Measurements from ENCODE around the gene HPCA. TPM values are rescaled to one million over a fixed set of nuclear protein-coding genes. Genes with fewer than 3 reads are reported as not detected.

The HPCA gene
- total RNA-seq, 1 donor from 2014 or later: not detected

GRCh38 chr1:32924881-32925344 is 38.6 kb downstream of the HPCA start:
- Mint-ChIP-seq H3K27me3 (ENCODE audit: low read depth, unreplicated experiment) (peaks cover 30% of the 10 kb centered on the region), H3K9me3 (ENCODE audit: unreplicated experiment) (peaks cover 4% of the 10 kb centered on the region), H3K4me3 (ENCODE audit: unreplicated experiment) (no peak overlapping the region), H3K27ac (ENCODE audit: unreplicated experiment) (no peak overlapping the region), H3K36me3 (ENCODE audit: low read depth, unreplicated experiment) (no peaks in the 10 kb centered on the region), H3K4me1 (ENCODE audit: low read depth, unreplicated experiment) (peaks cover 18% of the 10 kb centered on the region)
- Histone ChIP-seq H3K27ac (ENCODE audit: low read depth, low read length) (no peak overlapping the region), H3K9ac (ENCODE audit: low read length) (no peak overlapping the region), H3K4me3 (ENCODE audit: insufficient read depth, low read depth, low read length) (no peak overlapping the region), H3K27me3 (ENCODE audit: insufficient read depth, low read length) (peaks cover 2% of the 10 kb centered on the region), H2AFZ (ENCODE audit: low read depth, low read length) (peak overlapping the region; percentile 27), H3K79me2 (ENCODE audit: insufficient read depth, low read length) (no peaks in the 10 kb centered on the region), H3K4me2 (ENCODE audit: low read length) (peak overlapping the region; percentile 20), H4K20me1 (ENCODE audit: insufficient read depth, low read length) (no peaks in the 10 kb centered on the region), H3K36me3 (ENCODE audit: insufficient read depth, low read length) (no peaks in the 10 kb centered on the region), H3K9me3 (ENCODE audit: insufficient read depth, low read depth, low read length) (no peaks in the 10 kb centered on the region), H3K4me1 (ENCODE audit: insufficient read depth, low read length) (peaks cover 9% of the 10 kb centered on the region)
- TF ChIP-seq EZH2 (IDR thresholded peaks at IDR 0.05; ENCODE audit: insufficient read depth, low read length) (no peak), CTCF (IDR thresholded peaks at IDR 0.05; ENCODE audit: insufficient read depth, low read depth, low read length) (no peak)
- DNase-seq (ENCODE audit: low read depth) (no peak), FAIRE-seq (no peak)

GRCh38 chr1:32925403-32926162 is 39.3 kb downstream of the HPCA start:
- H3K4me1 Mint-ChIP-seq (ENCODE audit: low read depth, unreplicated experiment): peaks cover 14% of the 10 kb centered on the region
- DNase-seq (ENCODE audit: low read depth): no peak
- H3K27ac Mint-ChIP-seq (ENCODE audit: unreplicated experiment): peak overlapping the region; percentile 77
- H3K9ac ChIP-seq (ENCODE audit: low read length): peak overlapping the region; percentile 18
- H3K4me3 Mint-ChIP-seq (ENCODE audit: unreplicated experiment): peak overlapping the region; percentile 47
- peaks cover 2% of the 10 kb centered on the region for H3K27me3 ChIP-seq (ENCODE audit: insufficient read depth, low read length)
- TF ChIP-seq EZH2 (IDR thresholded peaks at IDR 0.05; ENCODE audit: insufficient read depth, low read length) (no peak), CTCF (IDR thresholded peaks at IDR 0.05; ENCODE audit: insufficient read depth, low read depth, low read length) (no peak)
- H3K9me3 ChIP-seq (ENCODE audit: insufficient read depth, low read depth, low read length): no peaks in the 10 kb centered on the region
- H3K4me1 ChIP-seq (ENCODE audit: insufficient read depth, low read length): peaks cover 4% of the 10 kb centered on the region
- H3K9me3 Mint-ChIP-seq (ENCODE audit: unreplicated experiment): peaks cover 3% of the 10 kb centered on the region
- H3K36me3 ChIP-seq (ENCODE audit: insufficient read depth, low read length): no peaks in the 10 kb centered on the region
- H3K27me3 Mint-ChIP-seq (ENCODE audit: low read depth, unreplicated experiment): peaks cover 30% of the 10 kb centered on the region
- no peaks in the 10 kb centered on the region for H3K36me3 Mint-ChIP-seq (ENCODE audit: low read depth, unreplicated experiment)
- H3K4me3 ChIP-seq (ENCODE audit: insufficient read depth, low read depth, low read length): no peak overlapping the region
- no peaks in the 10 kb centered on the region for H3K79me2 ChIP-seq (ENCODE audit: insufficient read depth, low read length)
- no peak for FAIRE-seq
- no peaks in the 10 kb centered on the region for H4K20me1 ChIP-seq (ENCODE audit: insufficient read depth, low read length)
- H3K27ac ChIP-seq (ENCODE audit: low read depth, low read length): no peak overlapping the region
- peak overlapping the region; percentile 72 for H3K4me2 ChIP-seq (ENCODE audit: low read length)
- H2AFZ ChIP-seq (ENCODE audit: low read depth, low read length): peak overlapping the region; percentile 84

- Histone ChIP-seq H2AFZ (ENCODE audit: low read depth, low read length) (no peak overlapping the region), H3K36me3 (ENCODE audit: insufficient read depth, low read length) (no peaks in the 10 kb centered on the region), H3K4me2 (ENCODE audit: low read length) (no peak overlapping the region), H3K4me1 (ENCODE audit: insufficient read depth, low read length) (peaks cover 4% of the 10 kb centered on the region), H3K4me3 (ENCODE audit: insufficient read depth, low read depth, low read length) (no peak overlapping the region), H3K9ac (ENCODE audit: low read length) (no peak overlapping the region), H3K27me3 (ENCODE audit: insufficient read depth, low read length) (peaks cover 2% of the 10 kb centered on the region), H4K20me1 (ENCODE audit: insufficient read depth, low read length) (no peaks in the 10 kb centered on the region), H3K79me2 (ENCODE audit: insufficient read depth, low read length) (no peaks in the 10 kb centered on the region), H3K27ac (ENCODE audit: low read depth, low read length) (no peak overlapping the region), H3K9me3 (ENCODE audit: insufficient read depth, low read depth, low read length) (no peaks in the 10 kb centered on the region)
- Mint-ChIP-seq H3K4me3 (ENCODE audit: unreplicated experiment) (no peak overlapping the region), H3K4me1 (ENCODE audit: low read depth, unreplicated experiment) (peaks cover 14% of the 10 kb centered on the region), H3K9me3 (ENCODE audit: unreplicated experiment) (peaks cover 3% of the 10 kb centered on the region), H3K36me3 (ENCODE audit: low read depth, unreplicated experiment) (no peaks in the 10 kb centered on the region), H3K27me3 (ENCODE audit: low read depth, unreplicated experiment) (peaks cover 30% of the 10 kb centered on the region), H3K27ac (ENCODE audit: unreplicated experiment) (no peak overlapping the region)
- TF ChIP-seq EZH2 (IDR thresholded peaks at IDR 0.05; ENCODE audit: insufficient read depth, low read length) (no peak), CTCF (IDR thresholded peaks at IDR 0.05; ENCODE audit: insufficient read depth, low read depth, low read length) (no peak)
- FAIRE-seq (no peak), DNase-seq (ENCODE audit: low read depth) (no peak)
These were observed 40.3 kb downstream of the HPCA start for GRCh38 chr1:32926562-32926961.
